Cortex of kidney (tissue), 1 donor: Measurements from ENCODE around the gene PCDHGA7.
"Not testable (repeated sequence)": the region's sequence is repeated elsewhere in the genome, so short reads cannot be mapped to it uniquely, and the experiment has no call there.

Experiments
- DNase-seq: peaks from one replicate; lab custom pipeline; 2025; lab: John Stamatoyannopoulos, UW

Gene PCDHGA7

DNA sequence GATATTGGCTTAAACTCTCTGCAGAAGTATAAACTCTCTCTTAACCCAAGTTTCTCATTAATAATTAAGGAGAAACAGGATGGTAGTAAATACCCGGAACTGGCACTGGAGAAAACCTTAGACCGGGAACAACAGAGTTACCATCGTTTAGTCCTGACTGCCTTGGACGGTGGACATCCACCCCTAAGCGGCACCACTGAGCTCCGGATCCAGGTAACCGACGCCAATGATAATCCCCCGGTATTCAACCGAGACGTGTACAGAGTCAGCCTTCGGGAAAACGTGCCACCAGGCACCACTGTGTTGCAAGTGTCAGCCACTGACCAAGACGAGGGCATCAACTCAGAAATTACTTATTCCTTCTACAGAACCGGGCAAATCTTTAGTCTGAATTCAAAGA is 16.1 kb downstream of the PCDHGA7 start:
- DNase-seq: no peak

DNA sequence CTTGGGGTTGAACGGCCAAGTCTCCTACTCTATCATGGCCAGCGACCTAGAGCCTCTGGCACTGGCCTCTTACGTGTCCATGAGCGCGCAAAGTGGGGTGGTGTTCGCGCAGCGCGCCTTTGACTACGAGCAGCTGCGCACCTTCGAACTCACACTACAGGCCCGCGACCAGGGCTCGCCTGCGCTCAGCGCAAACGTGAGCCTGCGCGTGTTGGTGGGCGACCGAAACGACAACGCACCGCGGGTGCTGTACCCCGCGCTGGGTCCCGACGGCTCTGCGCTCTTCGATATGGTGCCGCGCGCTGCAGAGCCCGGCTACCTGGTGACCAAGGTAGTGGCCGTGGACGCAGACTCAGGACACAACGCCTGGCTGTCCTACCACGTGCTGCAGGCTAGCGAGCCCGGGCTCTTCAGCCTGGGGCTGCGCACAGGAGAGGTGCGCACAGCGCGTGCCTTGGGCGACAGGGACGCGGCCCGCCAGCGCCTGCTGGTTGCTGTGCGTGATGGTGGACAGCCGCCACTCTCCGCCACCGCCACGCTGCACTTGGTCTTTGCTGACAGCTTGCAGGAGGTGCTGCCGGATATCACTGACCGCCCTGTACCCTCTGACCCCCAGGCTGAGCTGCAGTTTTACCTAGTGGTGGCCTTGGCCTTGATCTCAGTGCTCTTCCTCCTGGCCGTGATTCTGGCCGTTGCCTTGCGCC is 17.2 kb downstream of the PCDHGA7 start:
- DNase-seq: no peak

DNA sequence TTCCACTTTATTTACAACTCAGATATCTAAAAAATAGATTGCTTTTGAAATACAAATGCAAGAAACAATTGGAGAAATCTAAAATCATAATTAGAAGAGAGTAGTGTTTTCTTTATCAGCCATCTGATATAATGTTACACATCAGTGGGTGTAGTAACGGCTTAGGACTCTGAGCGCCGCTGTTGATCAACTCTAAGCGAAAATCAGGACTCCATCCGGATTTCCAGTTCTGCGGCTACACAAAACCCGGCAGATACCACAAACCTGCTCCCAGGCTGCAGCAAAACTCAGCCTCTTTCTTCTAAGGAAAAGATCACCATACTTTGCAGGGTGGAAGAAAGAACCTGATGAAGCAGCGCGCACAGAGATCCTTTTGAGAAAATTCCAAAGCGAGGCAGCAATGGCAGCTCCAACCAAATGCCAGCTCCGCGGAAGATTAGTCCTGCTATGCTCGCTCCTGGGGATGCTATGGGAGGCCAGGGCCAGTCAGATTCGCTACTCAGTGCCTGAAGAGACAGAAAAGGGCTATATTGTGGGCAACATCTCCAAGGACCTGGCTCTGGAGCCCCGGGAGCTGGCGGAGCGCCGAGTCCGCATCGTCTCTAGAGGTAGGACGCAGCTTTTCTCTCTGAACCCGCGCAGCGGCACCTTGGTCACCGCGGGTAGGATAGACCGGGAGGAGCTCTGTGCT is 20.2 kb downstream of the PCDHGA7 start, which contains the start of gene PCDHGA9:
Gene PCDHGA9 (plus strand): TSS at position 226 of the 691 bp plus-strand sequence. CDS start 175 bp downstream, at position 401.
- DNase-seq: no peak

DNA sequence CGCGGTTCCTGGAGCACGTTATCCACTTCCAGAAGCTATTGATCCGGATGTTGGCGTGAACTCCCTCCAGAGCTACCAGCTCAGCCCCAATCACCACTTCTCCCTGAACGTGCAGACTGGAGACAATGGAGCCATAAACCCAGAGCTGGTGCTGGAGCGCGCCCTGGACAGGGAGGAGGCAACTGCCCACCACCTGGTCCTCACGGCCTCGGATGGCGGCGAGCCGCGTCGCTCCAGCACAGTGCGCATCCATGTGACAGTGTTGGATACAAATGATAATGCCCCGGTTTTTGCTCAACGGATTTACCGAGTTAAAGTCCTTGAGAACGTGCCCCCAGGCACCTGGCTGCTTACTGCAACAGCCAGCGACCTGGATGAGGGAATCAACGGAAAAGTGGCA is 20.8 kb downstream of the PCDHGA7 start:
- no peak for DNase-seq

DNA sequence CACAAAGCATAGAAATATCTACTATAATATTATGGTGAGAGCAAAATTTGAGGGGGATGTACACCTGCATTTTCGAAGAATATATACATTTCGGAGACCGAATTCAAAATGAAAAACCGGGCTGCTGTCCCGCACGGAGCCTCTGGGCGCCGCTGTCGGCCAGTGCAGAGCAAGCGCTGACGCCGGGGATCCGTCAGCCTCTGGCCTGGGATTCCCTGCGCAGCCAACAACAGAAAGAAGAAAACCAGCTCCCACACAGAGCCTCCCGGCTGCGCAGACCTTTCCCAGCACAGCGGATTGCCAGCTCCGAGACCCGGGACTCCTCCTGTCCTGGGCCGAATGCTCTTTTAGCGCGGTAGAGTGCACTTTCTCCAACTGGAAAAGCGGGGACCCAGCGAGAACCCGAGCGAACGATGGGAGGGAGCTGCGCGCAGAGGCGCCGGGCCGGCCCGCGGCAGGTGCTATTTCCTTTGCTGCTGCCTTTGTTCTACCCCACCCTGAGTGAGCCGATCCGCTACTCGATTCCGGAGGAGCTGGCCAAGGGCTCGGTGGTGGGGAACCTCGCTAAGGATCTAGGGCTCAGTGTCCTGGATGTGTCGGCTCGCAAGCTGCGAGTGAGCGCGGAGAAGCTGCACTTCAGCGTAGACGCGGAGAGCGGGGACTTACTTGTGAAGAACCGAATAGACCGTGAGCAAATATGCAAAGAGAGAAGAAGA is 25.4 kb downstream of the PCDHGA7 start, which contains the start of gene PCDHGB6:
Gene PCDHGB6 (plus strand): TSS at position 232 of the 716 bp plus-strand sequence. CDS start 182 bp downstream, at position 414.
- not testable (repeated sequence) for DNase-seq

DNA sequence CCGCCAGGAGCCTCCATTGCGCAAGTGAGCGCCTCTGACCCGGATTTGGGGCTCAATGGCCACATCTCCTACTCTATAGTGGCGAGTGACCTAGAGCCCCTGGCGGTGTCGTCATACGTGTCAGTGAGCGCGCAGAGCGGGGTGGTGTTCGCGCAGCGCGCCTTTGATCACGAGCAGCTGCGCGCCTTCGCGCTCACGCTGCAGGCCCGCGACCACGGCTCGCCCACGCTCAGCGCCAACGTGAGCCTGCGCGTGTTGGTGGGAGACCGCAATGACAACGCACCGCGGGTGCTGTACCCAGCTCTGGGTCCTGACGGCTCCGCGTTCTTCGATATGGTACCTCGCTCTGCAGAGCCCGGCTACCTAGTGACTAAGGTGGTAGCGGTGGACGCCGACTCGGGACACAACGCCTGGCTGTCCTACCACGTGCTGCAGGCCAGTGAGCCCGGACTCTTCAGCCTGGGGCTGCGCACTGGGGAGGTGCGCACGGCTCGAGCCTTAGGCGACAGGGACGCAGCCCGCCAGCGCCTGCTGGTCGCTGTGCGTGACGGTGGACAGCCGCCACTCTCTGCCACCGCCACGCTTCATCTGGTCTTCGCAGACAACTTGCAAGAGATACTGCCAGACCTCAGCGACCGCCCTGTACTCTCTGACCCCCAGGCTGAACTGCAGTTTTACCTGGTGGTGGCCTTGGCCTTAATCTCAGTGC is 27.2 kb downstream of the PCDHGA7 start:
- DNase-seq: no peak

DNA sequence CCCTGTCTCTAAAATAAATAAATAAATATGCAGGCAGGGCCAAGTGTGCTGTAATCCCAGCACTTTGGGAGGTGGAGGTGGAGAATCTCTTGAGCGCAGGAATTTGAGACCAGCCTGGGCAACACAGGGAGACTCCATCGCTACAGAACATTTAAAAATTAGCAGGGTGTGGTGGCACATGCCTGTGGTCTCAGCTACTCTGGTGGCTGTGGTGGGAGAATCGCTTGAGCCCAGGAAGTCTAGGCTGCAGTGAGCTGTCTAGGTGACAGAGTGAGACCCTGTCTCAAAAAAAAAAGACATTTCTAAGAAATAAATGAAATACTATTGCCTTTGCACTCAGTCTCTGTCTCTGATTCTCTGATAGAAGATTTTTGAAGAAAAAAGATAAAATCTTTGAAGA is 29.0 kb downstream of the PCDHGA7 start:
- DNase-seq: no peak

DNA sequence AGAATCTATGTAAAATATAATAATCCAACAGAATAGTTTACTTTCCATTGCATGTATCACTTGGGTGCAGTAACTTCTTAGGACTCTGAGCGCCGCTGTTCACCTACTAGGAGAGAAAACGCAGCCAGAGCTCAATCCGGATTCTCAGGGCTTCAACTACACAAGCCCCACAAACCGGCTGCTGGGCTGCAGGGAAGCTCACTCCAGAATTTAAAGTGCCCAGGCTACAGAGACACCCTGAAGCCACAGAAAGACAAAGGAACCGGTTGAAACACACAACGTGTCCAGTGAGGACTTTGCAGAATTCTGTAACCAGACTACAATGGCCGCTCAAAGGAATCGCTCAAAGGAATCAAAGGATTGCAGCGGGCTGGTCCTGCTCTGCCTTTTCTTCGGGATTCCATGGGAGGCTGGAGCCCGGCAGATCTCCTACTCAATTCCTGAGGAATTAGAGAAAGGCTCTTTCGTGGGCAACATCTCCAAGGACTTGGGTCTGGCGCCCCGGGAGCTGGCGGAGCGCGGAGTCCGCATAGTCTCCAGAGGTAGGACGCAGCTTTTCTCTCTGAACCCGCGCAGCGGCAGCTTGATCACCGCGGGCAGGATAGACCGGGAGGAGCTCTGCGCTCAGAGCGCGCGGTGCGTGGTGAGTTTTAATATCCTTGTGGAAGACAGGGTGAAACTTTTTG is 30.5 kb downstream of the PCDHGA7 start, which contains the start of gene PCDHGA10:
Gene PCDHGA10 (plus strand): TSS at position 134 of the 686 bp plus-strand sequence. CDS start 189 bp downstream, at position 323.
- DNase-seq: no peak

DNA sequence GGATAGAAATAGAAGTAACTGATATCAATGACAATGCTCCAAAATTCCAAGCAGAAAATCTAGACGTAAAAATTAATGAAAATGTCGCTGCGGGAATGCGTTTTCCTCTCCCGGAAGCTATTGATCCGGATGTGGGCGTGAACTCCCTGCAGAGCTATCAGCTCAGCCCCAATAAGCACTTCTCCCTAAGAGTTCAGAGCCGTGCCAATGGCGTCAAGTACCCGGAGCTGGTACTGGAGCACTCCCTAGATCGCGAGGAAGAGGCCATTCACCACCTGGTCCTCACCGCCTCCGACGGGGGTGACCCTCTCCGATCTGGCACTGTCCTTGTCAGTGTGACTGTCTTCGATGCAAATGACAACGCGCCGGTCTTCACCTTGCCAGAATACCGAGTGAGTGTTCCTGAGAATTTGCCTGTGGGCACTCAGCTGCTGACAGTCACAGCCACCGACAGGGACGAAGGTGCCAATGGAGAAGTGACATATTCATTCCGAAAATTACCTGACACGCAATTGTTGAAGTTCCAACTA is 31.1 kb downstream of the PCDHGA7 start:
- no peak for DNase-seq

DNA sequence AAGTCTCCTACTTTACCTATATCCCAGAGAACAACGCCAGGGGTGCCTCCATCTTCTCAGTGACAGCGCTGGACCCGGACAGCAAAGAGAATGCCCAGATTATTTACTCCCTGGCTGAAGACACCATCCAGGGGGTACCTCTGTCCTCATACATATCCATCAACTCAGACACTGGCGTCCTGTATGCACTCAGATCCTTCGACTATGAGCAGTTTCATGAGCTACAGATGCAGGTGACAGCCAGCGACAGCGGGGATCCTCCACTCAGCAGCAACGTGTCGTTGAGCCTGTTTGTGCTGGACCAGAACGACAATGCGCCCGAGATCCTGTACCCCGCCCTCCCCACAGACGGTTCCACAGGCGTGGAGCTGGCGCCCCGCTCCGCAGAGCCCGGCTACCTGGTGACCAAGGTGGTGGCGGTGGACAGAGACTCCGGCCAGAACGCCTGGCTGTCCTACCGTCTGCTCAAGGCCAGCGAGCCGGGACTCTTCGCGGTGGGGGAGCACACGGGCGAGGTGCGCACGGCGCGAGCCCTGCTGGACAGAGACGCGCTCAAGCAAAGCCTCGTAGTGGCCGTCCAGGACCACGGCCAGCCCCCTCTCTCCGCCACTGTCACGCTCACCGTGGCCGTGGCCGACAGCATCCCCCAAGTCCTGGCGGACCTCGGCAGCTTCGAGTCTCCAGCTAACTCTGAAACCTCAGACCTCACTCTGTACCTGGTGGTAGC is 32.2 kb downstream of the PCDHGA7 start:
- not testable (repeated sequence) for DNase-seq

DNA sequence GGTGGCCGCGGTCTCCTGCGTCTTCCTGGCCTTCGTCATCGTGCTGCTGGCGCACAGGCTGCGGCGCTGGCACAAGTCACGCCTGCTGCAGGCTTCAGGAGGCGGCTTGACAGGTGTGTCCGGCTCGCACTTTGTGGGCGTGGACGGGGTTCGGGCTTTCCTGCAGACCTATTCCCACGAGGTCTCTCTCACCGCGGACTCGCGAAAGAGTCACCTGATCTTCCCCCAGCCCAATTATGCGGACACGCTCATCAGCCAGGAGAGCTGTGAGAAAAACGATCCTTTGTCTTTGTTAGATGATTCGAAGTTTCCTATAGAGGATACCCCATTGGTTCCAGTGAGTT is 32.7 kb downstream of the PCDHGA7 start:
- not testable (repeated sequence) for DNase-seq

DNA sequence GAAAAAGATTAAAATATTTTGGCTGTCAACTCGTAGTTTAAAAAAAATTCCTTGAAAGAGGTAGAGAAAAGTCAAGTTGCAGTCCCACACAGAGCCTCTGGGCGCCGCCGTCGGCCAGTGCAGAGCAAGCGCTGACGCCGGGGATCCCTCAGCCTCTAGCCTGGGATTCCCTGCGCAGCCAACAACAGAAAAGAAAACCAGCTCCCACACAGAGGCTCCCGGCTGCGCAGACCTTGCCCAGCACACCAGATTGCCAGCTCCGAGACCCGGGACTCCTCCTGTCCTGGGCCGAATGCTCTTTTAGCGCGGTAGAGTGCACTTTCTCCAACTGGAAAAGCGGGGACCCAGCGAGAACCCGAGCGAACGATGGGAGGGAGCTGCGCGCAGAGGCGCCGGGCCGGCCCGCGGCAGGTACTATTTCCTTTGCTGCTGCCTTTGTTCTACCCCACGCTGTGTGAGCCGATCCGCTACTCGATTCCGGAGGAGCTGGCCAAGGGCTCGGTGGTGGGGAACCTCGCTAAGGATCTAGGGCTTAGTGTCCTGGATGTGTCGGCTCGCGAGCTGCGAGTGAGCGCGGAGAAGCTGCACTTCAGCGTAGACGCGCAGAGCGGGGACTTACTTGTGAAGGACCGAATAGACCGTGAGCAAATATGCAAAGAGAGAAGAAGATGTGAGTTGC is 35.1 kb downstream of the PCDHGA7 start, which contains the start of gene PCDHGB7:
Gene PCDHGB7 (plus strand): TSS at position 184 of the 679 bp plus-strand sequence. CDS start 183 bp downstream, at position 367.
- not testable (repeated sequence) for DNase-seq

DNA sequence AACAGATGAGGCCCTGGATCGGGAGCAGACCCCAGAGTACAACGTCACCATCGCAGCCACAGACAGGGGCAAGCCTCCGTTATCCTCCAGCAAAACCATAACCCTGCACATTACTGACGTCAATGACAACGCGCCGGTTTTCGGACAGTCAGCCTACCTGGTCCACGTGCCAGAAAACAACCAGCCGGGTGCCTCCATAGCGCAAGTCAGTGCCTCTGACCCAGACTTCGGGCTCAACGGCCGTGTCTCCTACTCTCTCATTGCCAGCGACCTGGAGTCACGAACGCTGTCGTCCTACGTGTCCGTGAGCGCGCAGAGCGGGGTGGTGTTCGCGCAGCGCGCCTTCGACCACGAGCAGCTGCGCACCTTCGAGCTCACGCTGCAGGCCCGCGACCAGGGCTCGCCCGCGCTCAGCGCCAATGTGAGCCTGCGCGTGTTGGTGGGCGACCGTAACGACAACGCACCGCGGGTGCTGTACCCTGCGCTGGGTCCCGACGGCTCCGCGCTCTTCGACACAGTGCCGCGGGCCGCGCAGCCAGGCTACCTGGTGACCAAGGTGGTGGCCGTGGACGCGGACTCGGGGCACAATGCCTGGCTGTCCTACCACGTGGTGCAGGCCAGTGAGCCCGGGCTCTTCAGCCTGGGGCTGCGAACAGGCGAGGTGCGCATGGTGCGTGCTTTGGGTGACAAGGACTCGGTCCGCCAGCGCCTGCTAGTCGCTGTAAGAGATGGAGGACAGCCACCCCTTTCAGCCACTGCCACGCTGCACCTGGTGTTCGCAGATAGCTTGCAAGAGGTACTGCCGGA is 36.7 kb downstream of the PCDHGA7 start:
- DNase-seq: no peak

DNA sequence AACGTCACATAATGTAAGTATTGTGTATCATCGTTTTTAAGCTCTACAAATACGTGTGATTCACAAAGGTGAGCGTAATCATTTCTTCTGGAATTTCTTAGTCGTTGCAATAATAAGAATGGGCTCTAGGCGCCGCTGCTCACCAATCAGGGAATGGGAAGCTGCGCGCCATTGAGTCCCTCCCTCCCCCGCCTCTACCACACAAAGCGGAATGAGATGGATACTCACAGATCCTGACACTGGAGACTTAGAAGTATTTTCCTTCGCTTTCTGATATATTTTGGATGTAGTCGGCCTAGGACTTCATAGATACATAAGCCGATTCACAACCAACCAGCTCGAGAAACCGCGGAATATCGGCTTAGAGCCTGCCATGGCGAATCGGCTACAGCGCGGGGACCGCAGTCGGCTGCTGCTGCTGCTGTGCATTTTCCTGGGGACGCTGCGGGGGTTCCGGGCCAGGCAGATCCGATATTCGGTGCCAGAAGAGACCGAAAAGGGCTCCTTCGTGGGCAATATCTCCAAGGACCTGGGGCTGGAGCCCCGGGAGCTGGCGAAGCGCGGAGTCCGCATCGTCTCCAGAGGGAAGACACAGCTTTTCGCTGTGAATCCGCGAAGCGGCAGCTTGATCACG is 38.4 kb downstream of the PCDHGA7 start, which contains the start of gene PCDHGA11:
Gene PCDHGA11 (plus strand): TSS at position 197 of the 634 bp plus-strand sequence. CDS start 177 bp downstream, at position 374.
- no peak for DNase-seq

DNA sequence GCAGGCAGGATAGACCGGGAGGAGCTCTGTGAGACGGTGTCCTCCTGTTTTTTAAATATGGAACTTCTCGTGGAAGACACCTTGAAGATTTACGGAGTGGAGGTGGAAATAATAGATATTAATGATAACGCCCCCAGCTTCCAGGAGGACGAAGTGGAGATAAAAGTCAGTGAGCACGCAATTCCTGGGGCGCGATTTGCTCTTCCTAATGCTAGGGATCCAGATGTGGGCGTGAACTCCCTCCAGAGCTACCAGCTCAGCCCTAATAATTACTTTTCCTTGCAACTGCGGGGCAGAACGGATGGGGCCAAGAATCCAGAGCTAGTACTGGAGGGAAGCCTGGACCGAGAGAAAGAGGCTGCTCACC is 38.9 kb downstream of the PCDHGA7 start:
- no peak for DNase-seq

DNA sequence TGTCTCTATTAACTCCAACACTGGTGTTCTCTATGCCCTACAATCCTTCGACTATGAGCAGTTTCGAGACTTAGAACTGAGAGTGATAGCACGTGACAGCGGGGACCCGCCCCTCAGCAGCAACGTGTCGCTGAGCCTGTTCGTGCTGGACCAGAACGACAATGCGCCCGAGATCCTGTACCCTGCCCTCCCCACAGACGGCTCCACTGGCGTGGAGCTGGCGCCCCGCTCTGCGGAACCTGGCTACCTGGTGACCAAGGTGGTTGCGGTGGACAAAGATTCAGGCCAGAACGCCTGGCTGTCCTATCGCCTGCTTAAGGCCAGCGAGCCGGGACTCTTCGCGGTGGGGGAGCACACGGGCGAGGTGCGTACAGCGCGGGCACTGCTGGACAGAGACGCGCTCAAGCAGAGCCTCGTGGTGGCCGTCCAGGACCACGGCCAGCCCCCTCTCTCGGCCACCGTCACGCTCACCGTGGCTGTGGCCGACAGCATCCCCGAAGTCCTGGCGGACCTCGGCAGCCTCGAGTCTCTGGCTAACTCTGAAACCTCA is 40.3 kb downstream of the PCDHGA7 start:
- DNase-seq: no peak

DNA sequence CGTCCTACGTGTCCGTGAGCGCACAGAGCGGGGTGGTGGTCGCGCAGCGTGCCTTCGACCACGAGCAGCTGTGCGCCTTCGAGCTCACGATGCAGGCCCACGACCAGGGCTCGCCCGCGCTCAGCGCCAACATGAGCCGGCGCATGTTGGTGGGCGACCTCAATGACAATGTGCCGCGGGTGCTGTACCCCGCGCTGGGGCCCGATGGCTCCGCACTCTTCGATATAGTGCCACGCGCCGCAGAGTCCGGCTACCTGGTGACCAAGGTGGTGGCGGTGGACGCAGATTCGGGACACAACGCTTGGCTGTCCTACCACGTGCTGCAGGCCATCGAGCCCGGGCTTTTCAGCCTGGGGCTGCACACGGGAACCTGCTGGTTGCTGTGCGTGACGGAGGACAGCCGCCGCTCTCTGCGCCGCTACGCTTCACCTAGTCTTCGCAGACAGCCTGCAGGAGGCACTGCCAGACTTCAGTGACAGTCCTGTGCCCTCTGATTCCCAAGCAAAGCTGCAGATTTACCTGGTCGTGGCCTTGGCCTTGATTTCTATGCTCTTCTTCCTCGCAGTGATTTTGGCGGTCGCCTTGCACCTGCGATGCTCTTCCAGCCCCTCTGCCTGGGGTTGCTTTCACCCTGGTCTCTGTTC is 45.4 kb downstream of the PCDHGA7 start:
- DNase-seq: no peak
